ENCODE data around the gene C1R.

C1R gene

GRCh38 chr12:7096006-7096932 lies 4.0 kb upstream of the C1R start:
- TF ChIP-seq, protein P1, sequence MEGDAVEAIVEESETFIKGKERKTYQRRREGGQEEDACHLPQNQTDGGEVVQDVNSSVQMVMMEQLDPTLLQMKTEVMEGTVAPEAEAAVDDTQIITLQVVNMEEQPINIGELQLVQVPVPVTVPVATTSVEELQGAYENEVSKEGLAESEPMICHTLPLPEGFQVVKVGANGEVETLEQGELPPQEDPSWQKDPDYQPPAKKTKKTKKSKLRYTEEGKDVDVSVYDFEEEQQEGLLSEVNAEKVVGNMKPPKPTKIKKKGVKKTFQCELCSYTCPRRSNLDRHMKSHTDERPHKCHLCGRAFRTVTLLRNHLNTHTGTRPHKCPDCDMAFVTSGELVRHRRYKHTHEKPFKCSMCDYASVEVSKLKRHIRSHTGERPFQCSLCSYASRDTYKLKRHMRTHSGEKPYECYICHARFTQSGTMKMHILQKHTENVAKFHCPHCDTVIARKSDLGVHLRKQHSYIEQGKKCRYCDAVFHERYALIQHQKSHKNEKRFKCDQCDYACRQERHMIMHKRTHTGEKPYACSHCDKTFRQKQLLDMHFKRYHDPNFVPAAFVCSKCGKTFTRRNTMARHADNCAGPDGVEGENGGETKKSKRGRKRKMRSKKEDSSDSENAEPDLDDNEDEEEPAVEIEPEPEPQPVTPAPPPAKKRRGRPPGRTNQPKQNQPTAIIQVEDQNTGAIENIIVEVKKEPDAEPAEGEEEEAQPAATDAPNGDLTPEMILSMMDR (IDR thresholded peaks at IDR 0.05; ENCODE audit: poor library complexity, severe bottlenecking): no peak
- Histone ChIP-seq H3K27me3 (ENCODE audit: insufficient read depth, poor library complexity, severe bottlenecking) (no peaks in the 10 kb centered on the region), H3K9me3 (ENCODE audit: severe bottlenecking) (no peaks in the 10 kb centered on the region), H3K27ac (ENCODE audit: poor library complexity, severe bottlenecking) (no peak overlapping the region), H3K4me1 (ENCODE audit: insufficient read depth, poor library complexity, severe bottlenecking) (no peaks in the 10 kb centered on the region), H3K4me3 (ENCODE audit: severe bottlenecking) (no peak overlapping the region), H3K36me3 (ENCODE audit: low read depth) (no peaks in the 10 kb centered on the region)
- DNase-seq (ENCODE audit: low spot score) (no peak), ATAC-seq (ENCODE audit: low read depth) (no peak; the same call in 2 of the 3 replicates)

- H3K9me3 ChIP-seq (ENCODE audit: severe bottlenecking): no peaks in the 10 kb centered on the region
- no peaks in the 10 kb centered on the region for H3K27me3 ChIP-seq (ENCODE audit: insufficient read depth, poor library complexity, severe bottlenecking)
- ATAC-seq (ENCODE audit: low read depth) (no peak), DNase-seq (ENCODE audit: low spot score) (no peak)
- TF ChIP-seq, protein P1 (IDR thresholded peaks at IDR 0.05; ENCODE audit: poor library complexity, severe bottlenecking): no peak
- no peak overlapping the region for H3K4me3 ChIP-seq (ENCODE audit: severe bottlenecking)
- no peaks in the 10 kb centered on the region for H3K4me1 ChIP-seq (ENCODE audit: insufficient read depth, poor library complexity, severe bottlenecking)
- H3K36me3 ChIP-seq (ENCODE audit: low read depth): no peaks in the 10 kb centered on the region
- H3K27ac ChIP-seq (ENCODE audit: poor library complexity, severe bottlenecking): no peak overlapping the region
Measured at GRCh38 chr12:7093892-7094291, 1.6 kb upstream of the C1R start.

- no peak for DNase-seq (ENCODE audit: low spot score)
- TF ChIP-seq, protein P1 (IDR thresholded peaks at IDR 0.05; ENCODE audit: poor library complexity, severe bottlenecking): no peak
- no peak for ATAC-seq (ENCODE audit: low read depth)
- H3K27me3 ChIP-seq (ENCODE audit: insufficient read depth, poor library complexity, severe bottlenecking): no peaks in the 10 kb centered on the region
- H3K9me3 ChIP-seq (ENCODE audit: severe bottlenecking): no peaks in the 10 kb centered on the region
- H3K36me3 ChIP-seq (ENCODE audit: low read depth): no peaks in the 10 kb centered on the region; the same call in 1 of the 2 replicates
- no peak overlapping the region for H3K27ac ChIP-seq (ENCODE audit: poor library complexity, severe bottlenecking)
- no peak overlapping the region for H3K4me3 ChIP-seq (ENCODE audit: severe bottlenecking)
- H3K4me1 ChIP-seq (ENCODE audit: insufficient read depth, poor library complexity, severe bottlenecking): no peaks in the 10 kb centered on the region
Measured at GRCh38 chr12:7093486-7093885, 1.2 kb upstream of the C1R start.

- Histone ChIP-seq H3K4me3 (ENCODE audit: severe bottlenecking) (no peak overlapping the region), H3K36me3 (ENCODE audit: low read depth) (peaks cover under 1% of the 10 kb centered on the region; the same call in 1 of the 2 replicates)
- no peak for ATAC-seq (ENCODE audit: low read depth)
Measured at GRCh38 chr12:7092986-7093460, 778 bp upstream of the C1R start.

More at GRCh38 chr12:7092986-7093460, 778 bp upstream of the C1R start:
- H3K27ac ChIP-seq (ENCODE audit: poor library complexity, severe bottlenecking): no peak overlapping the region
- TF ChIP-seq, protein P1 (IDR thresholded peaks at IDR 0.05; ENCODE audit: poor library complexity, severe bottlenecking): no peak
- DNase-seq (ENCODE audit: low spot score): no peak
- no peaks in the 10 kb centered on the region for H3K9me3 ChIP-seq (ENCODE audit: severe bottlenecking)
- no peaks in the 10 kb centered on the region for H3K4me1 ChIP-seq (ENCODE audit: insufficient read depth, poor library complexity, severe bottlenecking)
- H3K27me3 ChIP-seq (ENCODE audit: insufficient read depth, poor library complexity, severe bottlenecking): no peaks in the 10 kb centered on the region

All from RWPE2 (cell line).